ENCODE data around the gene HSD17B12.

DNA sequence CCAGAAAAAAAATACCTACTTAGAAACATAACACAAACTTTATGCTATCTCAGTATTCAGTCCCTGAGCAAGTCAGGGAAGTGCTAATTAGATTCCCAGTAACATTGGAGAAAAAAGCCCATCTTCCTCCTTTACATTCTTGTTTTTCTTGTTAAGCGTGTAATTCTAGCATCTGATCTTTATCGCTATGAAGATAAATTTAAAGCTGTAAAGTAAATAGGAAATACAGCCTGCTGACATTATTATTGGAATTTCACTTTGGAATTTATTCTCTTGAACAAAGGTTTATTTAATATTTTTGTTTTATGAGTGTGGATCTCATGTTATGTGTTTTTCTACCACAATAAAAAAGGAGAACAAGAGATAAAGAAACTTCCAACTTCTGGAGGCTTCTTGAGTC, 214.0 kb downstream of the HSD17B12 start:
- TF ChIP-seq, protein P1, sequence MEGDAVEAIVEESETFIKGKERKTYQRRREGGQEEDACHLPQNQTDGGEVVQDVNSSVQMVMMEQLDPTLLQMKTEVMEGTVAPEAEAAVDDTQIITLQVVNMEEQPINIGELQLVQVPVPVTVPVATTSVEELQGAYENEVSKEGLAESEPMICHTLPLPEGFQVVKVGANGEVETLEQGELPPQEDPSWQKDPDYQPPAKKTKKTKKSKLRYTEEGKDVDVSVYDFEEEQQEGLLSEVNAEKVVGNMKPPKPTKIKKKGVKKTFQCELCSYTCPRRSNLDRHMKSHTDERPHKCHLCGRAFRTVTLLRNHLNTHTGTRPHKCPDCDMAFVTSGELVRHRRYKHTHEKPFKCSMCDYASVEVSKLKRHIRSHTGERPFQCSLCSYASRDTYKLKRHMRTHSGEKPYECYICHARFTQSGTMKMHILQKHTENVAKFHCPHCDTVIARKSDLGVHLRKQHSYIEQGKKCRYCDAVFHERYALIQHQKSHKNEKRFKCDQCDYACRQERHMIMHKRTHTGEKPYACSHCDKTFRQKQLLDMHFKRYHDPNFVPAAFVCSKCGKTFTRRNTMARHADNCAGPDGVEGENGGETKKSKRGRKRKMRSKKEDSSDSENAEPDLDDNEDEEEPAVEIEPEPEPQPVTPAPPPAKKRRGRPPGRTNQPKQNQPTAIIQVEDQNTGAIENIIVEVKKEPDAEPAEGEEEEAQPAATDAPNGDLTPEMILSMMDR (IDR thresholded peaks at IDR 0.05), result no peak
- TF ChIP-seq EZH2 (IDR thresholded peaks at IDR 0.05) (no peak), EZH2phosphoT487 (IDR thresholded peaks at IDR 0.05) (no peak)

Measured in neural progenitor cell (in vitro differentiated cells).